GM12878 (cell line): ENCODE data around the gene DHX16. TPM values are rescaled to one million over a fixed set of nuclear protein-coding genes. Genes with fewer than 3 reads are reported as not detected.

Source experiments
- ATAC-seq: fragments of 200-7000 bp; cut with Tn5 transposase; 3 replicates; pipeline ENCODE4 v1.9.1; 2020; ENCODE audit warnings: mild to moderate bottlenecking, moderate library complexity
- BruUV-seq: library from RNA; stranded (reverse); fragments of 400-500 nt; replicated peaks from 2 replicates; lab custom pipeline; 2021; lab: Mats Ljungman, UMichigan
- CTCF ChIA-PET: fragments of 300-600 bp; sonication (Branson Sonifier 250); formaldehyde crosslinking; extraction: SDS; loops from one replicate; lab custom pipeline; 2021; ENCODE audit warnings: inconsistent platforms; lab: Yijun Ruan, JAX
- POLR2A ChIA-PET: fragments of 350-600 bp; formaldehyde crosslinking; extraction: SDS; loops from one replicate; lab custom pipeline; 2021; ENCODE audit warnings: inconsistent platforms; lab: Charles Lee
- RAD21 ChIA-PET: fragments of 300-600 bp; sonication (Branson Sonifier 250); formaldehyde crosslinking; loops from one replicate; lab custom pipeline; 2023; ENCODE audit warnings: antibody characterized with exemption; ENCODE audit not compliant: unreplicated experiment; lab: Charles Lee
- SMC1A ChIA-PET: fragments of 300-600 bp; sonication (Branson Sonifier 250); formaldehyde crosslinking; loops from one replicate; lab custom pipeline; 2023; ENCODE audit not compliant: unreplicated experiment, uncharacterized antibody; lab: Charles Lee
- DNase-seq: peaks from one replicate; pipeline ENCODE4 v3.0.0-alpha.2; 2011; ENCODE audit warnings: low read depth, low spot score
- FAIRE-seq: peaks from 3 replicates; lab custom pipeline; 2011; peaks lifted over from hg19 to GRCh38; lab: Jason Lieb, UNC
- H2AFZ ChIP-seq: 2 replicates; pipeline ENCODE4 v1.6.0; 2011; ENCODE audit warnings: low read depth, low read length, control low read depth; ENCODE audit not compliant: control insufficient read depth
- H3K27ac ChIP-seq: 2 replicates; pipeline ENCODE4 v1.5.1; 2011; ENCODE audit warnings: control low read depth; ENCODE audit not compliant: control insufficient read depth, insufficient read depth
- H3K27me3 ChIP-seq, 2 experiments: replicated peaks in 1 of 2; 2 replicates each; pipeline versions ENCODE4 v1.6.0 to v1.6.1; 2011; ENCODE audit warnings: low read length in 1 of 2; ENCODE audit not compliant: control insufficient read depth in 2 of 2, insufficient read depth in 2 of 2
- H3K36me3 ChIP-seq, 2 experiments: 2 replicates each; pipeline ENCODE4 v1.5.1; 2011; ENCODE audit warnings: low read length in 1 of 2; ENCODE audit not compliant: control insufficient read depth in 2 of 2, insufficient read depth in 2 of 2
- H3K4me1 ChIP-seq: 2 replicates; pipeline ENCODE4 v1.6.1; 2011; ENCODE audit warnings: mild to moderate bottlenecking, low read length, moderate library complexity, mixed read lengths; ENCODE audit not compliant: control insufficient read depth, insufficient read depth
- H3K4me2 ChIP-seq: 2 replicates; pipeline ENCODE4 v1.6.0; 2011; ENCODE audit warnings: control low read depth; ENCODE audit not compliant: control insufficient read depth, insufficient read depth
- H3K4me3 ChIP-seq: fragments of 200-600 bp; sonication (generic); 2 replicates; pipeline ENCODE4 v1.5.1; 2016
- H3K79me2 ChIP-seq: 2 replicates; pipeline ENCODE4 v1.6.0; 2011; ENCODE audit warnings: low read length; ENCODE audit not compliant: control insufficient read depth, insufficient read depth
- H3K9ac ChIP-seq: 2 replicates; pipeline ENCODE4 v1.8.0; 2011; ENCODE audit warnings: low read length, control low read depth, mixed read lengths; ENCODE audit not compliant: control insufficient read depth, insufficient read depth
- H3K9me3 ChIP-seq: replicated peaks from 3 replicates; pipeline ENCODE4 v1.5.1; 2011; ENCODE audit warnings: mild to moderate bottlenecking, low read length; ENCODE audit not compliant: control insufficient read depth, insufficient read depth
- H4K20me1 ChIP-seq: 2 replicates; pipeline ENCODE4 v1.6.0; 2011; ENCODE audit not compliant: control insufficient read depth, insufficient read depth
- ASH2L ChIP-seq: fragments of 300-600, 200-600 bp; sonication (generic); IDR thresholded peaks from 2 replicates; pipeline ENCODE4 v1.6.1; 2017; ENCODE audit warnings: low read depth, mild to moderate bottlenecking, borderline replicate concordance
- NR2F1 ChIP-seq: fragments of 450-650 bp; conservative IDR thresholded peaks from 2 replicates; pipeline ENCODE4 v1.6.1; 2017; ENCODE audit warnings: mild to moderate bottlenecking
- POLR2AphosphoS5 ChIP-seq: IDR thresholded peaks from 2 replicates; pipeline ENCODE4 v1.6.1; 2011; ENCODE audit warnings: mild to moderate bottlenecking, low read length, inconsistent platforms
- SMAD5 ChIP-seq: IDR thresholded peaks from 2 replicates; pipeline ENCODE4 v1.6.1; 2016; ENCODE audit warnings: antibody characterized with exemption, low read depth
- WGBS: methylation state at CpG from one replicate; pipeline ENCODE4 v1.1.6; 2016; ENCODE audit warnings: low lambda C conversion rate; ENCODE audit not compliant: insufficient replicate concordance, insufficient coverage; ENCODE audit errors: missing lambda C conversion rate; 5-methylcytosine and 5-hydroxymethylcytosine counted together
- in situ Hi-C: fragments of 300-500 bp; cut with MboI; formaldehyde crosslinking; loops from 9 replicates; pipeline ENCODE4 v1.14.3; 2018; ENCODE audit warnings: mixed read lengths
- intact Hi-C: fragments of 100-400 bp; cut with micrococcal nuclease; formaldehyde crosslinking; loops from one replicate; pipeline ENCODE4 v1.14.2; 2022; ENCODE audit not compliant: unreplicated experiment
- polyA plus RNA-seq, 11 experiments: library from polyadenylated mRNA; depleted of rRNA in 4 of 11; unstranded in 6 of 11; stranded (reverse) in 5 of 11; fragments of >200 nt; fragmentation: Nextera tagmentation in 4 of 11; fragmentation: Illumina TruSeq in 1 of 11; extraction: Ambion mirVana in 4 of 11; extraction: Trizol in 1 of 11; gene quantifications; 1 replicate in 1 of 11; 2 replicates in 10 of 11; pipeline versions ENCODE4 v1.2.1 to v1.2.3, GENCODE V29; 2011 to 2016; ENCODE audit warnings: inconsistent platforms in 2 of 11, missing spikeins in 2 of 11, low read depth in 1 of 11
- total RNA-seq, 4 experiments: library from RNA; depleted of rRNA in 3 of 4; stranded (reverse); fragments of >200 nt in 3 of 4; fragmentation: Illumina TruSeq in 1 of 4; extraction: Trizol in 1 of 4; gene quantifications; 2 replicates each; pipeline versions ENCODE4 v1.2.1 to v1.2.3, GENCODE V29; 2013 to 2021

Gene DHX16
- total and polyA plus RNA-seq, 10 of the 15 experiments (the other 5 are each of a cell fraction or from before 2014, with no cell fraction given): 10.1 to 41.4 (median 38.3) TPM

GRCh38 chr6:30683183-30683979 lies 10.6 kb upstream of the DHX16 start:
- H3K36me3 ChIP-seq: peaks cover 0 to 9% of the 10 kb centered on the region in 2 experiments; a peak in 3 of 4 replicates
- no peaks in the 10 kb centered on the region for H3K27me3 ChIP-seq
- ChIA-PET RAD21 (interaction anchor here (1.3 to 14.2 kb wide), 4 partner anchors 37 to 151 kb away, joined by 3 to 232 read pairs (median 106); partner anchors contain the start of genes MDC1 and TUBB), POLR2A (interaction anchor here (0.9 to 9.5 kb wide), 3 partner anchors 37 to 71 kb away, joined by 3 to 200 read pairs (median 5); partner anchors contain the start of genes MDC1 and TUBB), CTCF (interaction anchor here (1.5 to 9.5 kb wide), 2 partner anchors 42 to 137 kb away, joined by 5 to 487 read pairs; partner anchors contain the start of genes MDC1 and TUBB), SMC1A (interaction anchor here (11.3 kb wide), 1 partner anchor 41 kb away, joined by 265 read pairs; the partner anchor contains the start of genes MDC1 and TUBB)
- H3K4me2 ChIP-seq: peak overlapping the region; percentile 89
- DNase-seq (no peak), ATAC-seq (no peak), FAIRE-seq (no peak)
- H3K79me2 ChIP-seq: peaks cover 97% of the 10 kb centered on the region
- in situ Hi-C loops (loop anchor here (5.0 kb wide), 2 partner anchors 34 to 139 kb away; partner anchors contain the start of gene MDC1), intact Hi-C loops (loop anchor here (5.0 kb wide), 2 partner anchors 144 to 194 kb away; no protein-coding TSS in a partner anchor)
- BruUV-seq: TSS peak; percentile 30
- H2AFZ ChIP-seq: no peak overlapping the region
- peak overlapping the region; percentile 75 for H3K9ac ChIP-seq
- 0% methylated on average over 5 of the region's 7 CpGs for WGBS
- peaks cover 5% of the 10 kb centered on the region; the same call in 1 of the 2 replicates for H4K20me1 ChIP-seq
- TF ChIP-seq NR2F1 (peak; percentile 40), SMAD5 (peak; percentile 8; the same call in 1 of the 2 replicates), ASH2L (no peak), POLR2AphosphoS5 (0 out of 2 replicates have a peak, but pooled peaks have one; percentile 1)
- no peaks in the 10 kb centered on the region for H3K9me3 ChIP-seq
- peak overlapping the region; percentile 94 for H3K27ac ChIP-seq
- peaks cover 12% of the 10 kb centered on the region for H3K4me1 ChIP-seq
- peak overlapping the region; percentile 100 for H3K4me3 ChIP-seq
